Sigmoid colon (tissue), 4 donors: ENCODE measurements around the gene RASGRF2.

ENCODE experiments used
- CTCF ChIP-seq, 4 experiments: fragments of 450-650 bp in 3 of 4; fragments of 200-600 bp in 1 of 4; IDR thresholded peaks; one replicate each; pipeline ENCODE4 v1.5.1; 2016 to 2019; ENCODE audit warnings: antibody characterized with exemption in 4 of 4, mild to moderate bottlenecking in 3 of 4, moderate library complexity in 2 of 4
- EP300 ChIP-seq, 4 donors: sonication (generic); formaldehyde crosslinking; IDR thresholded peaks; one replicate each; pipeline ENCODE4 v1.6.1; 2017; ENCODE audit warnings: antibody characterized with exemption in 4 of 4
- POLR2A ChIP-seq, 2 donors: fragments of 450-650 bp; IDR thresholded peaks; one replicate each; pipeline ENCODE4 v1.6.1; 2016; ENCODE audit warnings: antibody characterized with exemption in 2 of 2, mild to moderate bottlenecking in 2 of 2, moderate library complexity in 2 of 2
- POLR2AphosphoS5 ChIP-seq, 4 donors: sonication (generic); formaldehyde crosslinking; IDR thresholded peaks; one replicate each; pipeline ENCODE4 v1.6.1; 2017; ENCODE audit warnings: antibody characterized with exemption in 4 of 4

GRCh38 chr5:81069990-81070389 is 109.8 kb downstream of the RASGRF2 start:
- no peak for TF ChIP-seq CTCF (IDR thresholded peaks at IDR 0.05)
- TF ChIP-seq POLR2AphosphoS5 (IDR thresholded peaks at IDR 0.05): no peak
- no peak for TF ChIP-seq POLR2A (IDR thresholded peaks at IDR 0.05)
- no peak for TF ChIP-seq EP300 (IDR thresholded peaks at IDR 0.05)
